ENCODE results near the gene SEC14L5.
A peak's percentile ranks its signal among the peaks of the same experiment; 100 is the strongest.
"Not testable (repeated sequence)": the region's sequence is repeated elsewhere in the genome, so short reads cannot be mapped to it uniquely, and the experiment has no call there.

Gene SEC14L5

DNA sequence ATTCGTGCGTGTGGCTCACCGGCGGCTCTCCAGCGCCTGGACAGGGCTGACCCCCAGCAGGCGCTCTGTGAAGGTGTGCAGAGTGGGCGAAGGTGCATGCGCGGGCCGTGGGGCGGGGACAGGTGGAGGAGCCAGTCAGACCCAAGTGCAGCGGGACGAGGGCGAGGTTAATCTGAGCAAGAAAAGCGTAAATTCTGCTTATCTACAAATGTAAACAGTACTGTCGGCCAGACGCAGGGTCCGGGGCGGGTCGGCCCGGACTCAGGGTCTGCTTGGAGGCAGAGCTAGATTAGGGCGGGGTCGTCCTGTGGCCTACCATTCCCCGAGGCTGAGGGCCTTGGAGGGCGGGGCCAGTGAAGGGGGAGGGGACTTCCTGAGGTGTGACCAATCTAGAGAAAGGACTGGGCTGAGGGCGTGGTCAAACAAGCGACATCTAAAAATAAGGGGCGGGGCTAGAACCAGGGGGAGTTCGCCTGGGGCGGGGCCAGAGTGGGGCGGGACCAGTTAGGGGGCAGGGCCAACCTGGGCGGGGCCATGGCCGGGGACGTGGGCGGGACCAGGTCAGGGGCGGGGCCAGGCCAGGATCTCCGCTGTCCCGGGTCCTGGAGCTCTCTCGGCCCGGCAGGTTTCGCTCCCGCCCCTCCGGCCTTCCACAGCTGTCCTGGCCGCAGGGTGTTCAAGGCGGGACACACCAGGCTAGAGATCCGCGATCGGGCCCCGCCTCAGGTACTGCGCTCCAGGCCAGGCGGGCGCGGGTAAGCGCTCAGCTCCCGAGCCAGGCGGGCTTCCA is at the start of gene SEC14L5:
SEC14L5 (plus strand) TSS at position 611 of the 790 bp plus-strand sequence. CDS start 994 bp downstream, outside the sequence.
- DNase-seq = peak; percentile 99

DNA sequence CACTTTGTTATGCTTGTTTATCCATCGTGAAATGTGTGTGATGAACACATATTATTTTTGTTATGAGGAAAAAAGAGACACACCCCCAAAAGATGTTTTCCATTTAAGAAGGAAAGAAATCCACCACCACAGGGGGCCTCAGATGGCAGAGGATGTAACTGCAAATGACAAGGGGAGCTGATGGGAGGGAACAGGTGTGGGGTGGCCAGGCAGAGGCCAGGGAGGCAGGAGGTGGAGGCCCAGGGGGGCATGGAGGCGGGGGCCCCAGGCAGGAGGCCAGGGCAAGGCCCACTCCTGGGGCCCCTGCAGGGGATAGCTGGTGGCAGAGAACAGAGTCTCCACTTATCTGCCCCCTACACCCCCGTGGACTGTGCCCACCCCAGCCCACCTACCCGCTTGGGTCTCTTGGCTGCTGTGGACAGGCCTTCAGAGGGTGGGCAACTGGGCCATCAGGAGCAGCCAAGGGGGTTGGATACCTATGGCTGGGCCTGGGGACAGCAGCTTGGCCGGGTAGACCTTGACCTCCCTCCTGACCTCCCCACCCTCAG is 49.2 kb upstream of the SEC14L5 start:
- DNase-seq = no peak

DNA sequence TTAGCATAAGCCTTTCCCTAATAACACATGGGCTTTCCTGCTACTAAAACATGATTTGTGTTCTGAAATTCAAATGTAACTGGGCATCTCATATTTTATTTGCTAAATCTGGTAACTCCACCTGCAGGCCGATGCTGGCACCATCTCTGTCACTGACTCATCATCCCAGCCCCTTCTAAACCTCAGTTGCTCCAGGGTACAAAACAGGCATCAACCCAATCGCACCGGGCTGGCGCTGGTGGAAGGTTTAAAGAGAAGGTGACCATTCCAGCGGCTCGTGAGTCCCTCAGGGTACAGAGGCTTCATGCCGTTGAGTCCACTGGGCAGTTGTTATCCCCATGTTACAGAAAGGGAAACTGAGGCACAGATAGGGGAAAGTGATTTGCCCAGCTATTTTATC is 48.3 kb upstream of the SEC14L5 start:
- no peak for DNase-seq

DNA sequence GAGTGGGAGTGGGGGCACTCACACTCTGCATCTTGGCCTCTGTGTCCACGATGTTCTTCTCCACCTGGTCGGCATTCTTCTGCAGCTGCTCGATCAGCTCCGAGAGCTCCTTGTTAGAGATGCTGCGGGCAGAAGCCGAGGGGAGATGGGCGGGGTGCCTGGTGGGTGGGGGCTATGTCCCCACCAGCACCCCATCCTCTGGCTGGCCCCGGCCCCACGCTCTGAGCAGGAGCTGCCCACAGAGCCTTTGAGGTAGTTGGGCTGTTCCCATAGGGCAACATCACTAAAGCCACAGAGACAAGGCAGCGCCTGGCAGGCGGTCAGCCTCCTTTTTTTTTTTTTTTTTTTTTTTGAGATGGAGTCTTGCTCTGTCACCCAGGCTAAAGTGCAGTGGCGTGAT is 47.3 kb upstream of the SEC14L5 start:
- no peak for DNase-seq

DNA sequence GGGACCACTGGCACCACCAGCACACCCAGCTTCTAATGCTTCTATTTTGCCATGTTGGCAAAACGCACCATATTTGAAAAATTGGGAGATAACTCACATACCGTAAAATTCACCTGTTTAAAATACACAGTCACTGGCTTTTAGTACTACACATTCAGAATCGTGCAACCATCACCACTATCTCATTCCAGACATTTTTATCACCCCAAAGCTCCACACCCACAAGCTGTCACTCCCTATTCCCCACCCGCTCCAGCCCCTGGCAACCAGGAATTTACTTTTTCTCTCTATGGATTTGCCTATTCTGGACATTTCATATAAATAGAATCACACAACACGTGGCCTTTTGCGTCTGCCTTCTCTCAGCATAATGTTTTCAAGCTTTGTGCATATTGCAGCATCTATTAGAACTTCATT is 46.2 kb upstream of the SEC14L5 start:
- no peak for DNase-seq

DNA sequence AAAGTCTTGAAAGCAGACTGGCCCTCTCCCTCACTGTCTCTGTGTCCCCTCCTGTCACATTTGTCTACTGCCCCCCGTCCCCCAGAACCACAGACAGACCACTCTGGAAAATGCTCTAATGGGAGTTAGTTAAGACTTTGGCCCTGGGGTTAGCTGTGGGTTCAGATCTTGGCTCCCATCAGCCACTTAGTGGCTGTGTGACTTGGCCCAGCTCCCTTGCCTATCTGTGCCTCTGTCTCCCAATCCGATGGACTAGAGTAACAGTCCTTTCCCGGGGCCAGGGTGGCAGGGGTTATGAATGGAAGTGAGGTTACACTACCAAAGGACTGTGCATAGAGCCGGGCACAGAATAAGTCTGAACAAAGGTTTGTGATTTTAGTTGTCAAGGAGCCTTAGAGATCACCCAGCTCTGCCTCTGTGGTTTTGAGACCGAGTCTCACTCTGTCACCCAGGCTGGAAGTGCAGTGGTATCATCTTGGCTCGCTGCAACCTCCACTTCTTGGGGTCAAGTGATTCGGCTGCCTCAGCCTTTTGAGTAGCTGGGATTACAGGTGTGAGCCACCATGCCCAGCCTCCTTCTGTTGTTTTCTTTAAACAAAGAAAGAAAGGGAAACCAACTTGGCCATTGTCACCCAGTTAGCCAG is 44.9 kb upstream of the SEC14L5 start:
- no peak for DNase-seq

DNA sequence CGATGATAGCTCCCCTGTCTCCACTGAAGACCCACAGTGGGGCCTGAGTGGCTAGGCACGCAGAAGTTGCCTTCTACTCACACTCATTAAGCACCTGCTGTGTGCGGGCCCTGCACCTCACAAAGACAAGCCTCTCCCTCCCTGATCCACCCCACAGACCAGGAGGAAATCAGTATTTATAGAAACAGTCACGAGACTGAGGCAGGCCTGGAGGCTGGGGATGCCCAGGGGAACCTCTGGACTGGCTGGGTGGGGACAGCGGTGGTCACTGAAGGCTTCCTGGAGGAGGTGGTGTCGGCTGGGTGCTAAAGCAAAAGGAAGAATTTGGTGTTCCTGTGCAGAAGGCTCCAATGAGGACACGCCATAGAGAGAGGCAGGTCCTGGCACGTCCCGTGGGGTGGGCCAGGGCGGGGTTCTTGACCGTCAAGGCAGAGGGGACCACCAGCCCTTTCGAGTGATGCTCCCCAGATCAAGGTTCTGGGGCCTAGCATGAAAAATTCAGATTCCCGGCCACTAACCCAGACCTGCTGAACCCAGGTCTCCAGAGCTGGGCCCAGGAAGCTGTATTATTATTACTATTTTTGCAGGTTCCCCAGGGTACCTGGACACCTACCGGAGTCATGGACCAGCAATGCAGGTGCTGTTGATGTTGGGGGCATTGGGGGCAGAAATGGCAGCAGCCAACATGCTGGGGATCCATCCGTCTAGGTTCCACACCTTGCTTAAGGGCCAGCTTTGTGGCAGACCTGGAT is 44.2 kb upstream of the SEC14L5 start:
- no peak for DNase-seq

DNA sequence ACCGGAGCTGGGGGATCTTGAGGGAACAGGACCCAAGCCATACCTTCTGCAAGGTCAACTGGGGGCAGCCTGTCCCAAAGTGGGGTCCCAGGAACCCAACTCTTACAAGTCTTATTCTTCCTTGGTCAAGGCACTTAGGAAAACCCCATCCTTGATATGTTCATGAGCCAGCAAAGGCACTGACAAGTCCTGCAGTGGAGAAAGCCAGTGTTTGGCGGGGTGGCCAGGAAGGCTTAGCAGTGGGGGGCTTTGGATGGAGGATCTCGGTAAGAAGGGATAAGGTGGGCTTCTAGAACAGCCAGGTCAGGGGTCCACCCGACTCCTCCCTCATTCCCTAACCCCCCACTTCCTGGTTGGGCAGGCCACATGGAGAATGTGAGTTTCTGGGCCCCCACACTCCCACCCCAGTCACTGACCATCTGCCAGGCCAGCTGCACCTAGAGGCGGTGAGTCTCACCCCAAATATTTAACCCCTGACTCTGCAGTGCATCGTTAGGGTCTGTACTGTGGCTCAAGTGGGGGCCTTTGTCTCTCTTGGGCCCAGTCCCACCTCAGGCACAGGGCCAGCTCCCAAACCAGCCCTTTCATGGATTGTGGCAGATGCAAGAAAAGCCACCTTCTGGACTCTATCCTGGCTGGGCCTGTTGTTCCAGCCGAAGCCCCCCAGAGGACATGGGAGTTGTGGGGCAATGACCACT is 43.5 kb upstream of the SEC14L5 start:
- DNase-seq = no peak

DNA sequence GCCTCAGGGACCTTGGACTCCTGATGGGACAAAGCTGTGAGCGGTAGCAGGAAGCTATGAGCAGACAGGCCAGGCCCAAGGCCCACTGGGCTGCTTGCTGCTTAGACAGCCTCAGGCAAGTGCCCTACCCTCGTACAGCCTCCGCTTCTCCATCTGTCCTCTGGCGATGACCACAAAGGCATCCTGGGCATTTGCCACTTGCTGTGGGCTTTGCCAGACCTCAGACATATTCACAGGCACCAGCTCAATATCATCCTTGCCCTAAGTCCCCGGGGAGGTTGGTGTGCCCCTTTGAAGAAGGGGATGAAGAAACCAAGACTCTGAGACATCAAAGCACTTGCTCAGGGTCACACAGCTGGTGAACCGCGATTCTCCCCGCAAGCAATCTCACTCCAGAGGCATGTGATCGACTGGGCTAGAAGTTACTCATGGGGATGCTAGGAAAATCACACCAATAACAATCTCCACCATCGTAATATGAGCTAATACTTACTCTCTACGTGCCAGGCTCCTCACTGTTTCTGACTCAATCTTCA is 42.8 kb upstream of the SEC14L5 start:
- DNase-seq = no peak

DNA sequence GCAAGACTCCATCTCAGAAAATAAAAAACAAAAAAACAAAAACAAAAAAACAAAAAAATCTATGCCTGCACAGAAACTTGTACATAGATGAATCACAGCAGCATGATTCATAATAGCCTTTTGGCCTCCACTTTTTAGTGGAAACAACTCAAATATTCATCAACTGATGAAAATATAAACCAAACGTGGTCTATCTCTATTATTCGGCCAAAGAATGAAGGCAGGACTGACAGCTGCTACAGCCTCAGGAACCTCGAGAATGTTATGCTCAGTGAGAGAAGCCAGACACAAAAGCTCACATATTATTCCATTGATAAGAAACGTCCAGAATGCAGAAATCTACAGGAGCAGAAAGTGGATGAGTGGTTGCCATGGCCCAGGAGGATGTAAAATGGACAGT is 41.0 kb upstream of the SEC14L5 start:
- DNase-seq = no peak

DNA sequence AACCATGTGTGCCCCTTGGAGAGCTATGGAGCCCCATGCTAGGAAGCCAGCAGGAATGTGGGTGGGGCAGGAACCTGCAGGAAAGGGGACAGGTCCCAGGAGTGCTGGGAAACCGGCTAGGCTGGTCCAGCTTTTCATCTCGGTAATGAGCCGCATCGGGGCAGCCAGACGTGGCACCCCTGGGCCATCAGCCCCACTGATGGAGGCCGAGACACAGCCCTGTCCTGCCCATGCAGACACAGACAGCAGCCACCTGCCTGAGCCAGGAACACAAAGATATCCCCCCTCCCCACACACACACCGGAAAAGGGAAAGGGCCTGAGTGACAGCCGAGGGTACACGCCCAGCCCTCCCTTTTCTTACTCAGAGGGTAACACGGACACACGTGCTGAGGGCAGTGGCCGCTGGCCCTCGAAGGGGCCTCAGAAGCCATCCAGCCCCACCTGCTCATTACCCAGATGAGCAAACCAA is 39.3 kb upstream of the SEC14L5 start:
- peak; percentile 49 for DNase-seq

DNA sequence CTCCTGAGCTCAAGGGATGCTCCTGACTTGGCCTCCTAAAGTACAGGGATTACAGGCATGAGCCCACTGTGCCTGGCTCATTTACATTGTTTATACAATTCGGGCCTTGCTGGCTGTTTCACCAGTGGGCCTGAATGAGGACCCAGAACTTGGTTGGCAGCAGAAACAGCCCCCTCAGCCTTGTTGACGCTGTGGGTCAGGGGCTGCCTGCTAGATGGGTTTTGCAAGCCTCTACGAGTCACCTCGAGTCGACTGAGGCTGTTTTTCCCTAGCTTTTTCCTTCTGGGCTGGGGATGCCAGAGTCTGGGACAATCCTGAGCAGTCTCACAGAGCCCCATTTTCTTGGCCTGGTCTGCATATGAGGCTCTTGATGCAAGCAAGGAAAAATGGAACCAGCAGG is 37.3 kb upstream of the SEC14L5 start:
- DNase-seq = no peak

DNA sequence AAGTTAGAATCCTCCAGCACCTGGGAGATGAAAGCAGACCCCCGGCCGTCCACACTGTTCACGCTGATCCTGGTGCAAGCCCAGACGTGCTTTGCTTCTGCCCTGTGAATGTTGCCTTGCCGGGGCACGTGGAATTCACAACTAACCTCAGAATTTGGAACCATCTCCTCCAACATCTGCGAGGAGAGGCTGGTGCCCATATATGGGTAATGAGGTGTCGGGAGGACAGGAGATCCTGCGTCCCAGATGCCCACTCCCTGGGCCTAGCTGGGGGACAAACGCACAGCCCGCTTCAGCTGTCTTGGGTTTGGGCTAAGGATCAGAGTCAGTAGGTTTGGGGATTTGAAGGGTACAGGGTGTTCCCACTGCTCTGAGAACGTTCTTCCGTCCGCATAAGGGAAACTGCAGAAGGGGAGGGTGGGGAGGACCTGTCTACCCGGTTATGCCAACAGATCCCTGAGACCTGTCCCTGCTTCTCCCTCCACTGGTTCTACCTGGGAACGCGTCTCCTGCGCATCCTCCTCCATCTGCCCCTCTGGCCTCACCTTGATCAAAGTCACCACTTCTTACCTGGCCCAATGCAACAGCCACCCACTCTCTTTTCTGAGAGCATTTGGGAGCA is 35.3 kb upstream of the SEC14L5 start:
- DNase-seq = no peak

DNA sequence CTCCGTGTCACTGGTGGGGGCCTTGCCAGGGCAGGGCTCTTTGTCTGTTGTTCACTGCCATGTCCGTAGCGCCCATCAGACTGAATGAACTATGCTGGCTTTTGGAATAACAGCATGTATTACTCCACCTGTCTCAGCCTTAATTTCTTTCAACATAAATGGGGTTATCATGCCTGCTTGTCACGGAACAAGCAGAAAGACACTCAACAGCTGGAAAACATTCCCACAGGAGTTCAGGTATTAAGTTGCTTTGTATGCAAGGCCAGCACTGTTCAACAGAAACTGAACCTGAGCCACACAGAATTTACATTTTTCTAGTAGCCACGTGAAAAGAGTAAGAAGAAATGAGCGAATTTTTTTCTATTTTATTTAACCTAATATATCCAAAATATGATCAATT is 34.3 kb upstream of the SEC14L5 start:
- DNase-seq = no peak

DNA sequence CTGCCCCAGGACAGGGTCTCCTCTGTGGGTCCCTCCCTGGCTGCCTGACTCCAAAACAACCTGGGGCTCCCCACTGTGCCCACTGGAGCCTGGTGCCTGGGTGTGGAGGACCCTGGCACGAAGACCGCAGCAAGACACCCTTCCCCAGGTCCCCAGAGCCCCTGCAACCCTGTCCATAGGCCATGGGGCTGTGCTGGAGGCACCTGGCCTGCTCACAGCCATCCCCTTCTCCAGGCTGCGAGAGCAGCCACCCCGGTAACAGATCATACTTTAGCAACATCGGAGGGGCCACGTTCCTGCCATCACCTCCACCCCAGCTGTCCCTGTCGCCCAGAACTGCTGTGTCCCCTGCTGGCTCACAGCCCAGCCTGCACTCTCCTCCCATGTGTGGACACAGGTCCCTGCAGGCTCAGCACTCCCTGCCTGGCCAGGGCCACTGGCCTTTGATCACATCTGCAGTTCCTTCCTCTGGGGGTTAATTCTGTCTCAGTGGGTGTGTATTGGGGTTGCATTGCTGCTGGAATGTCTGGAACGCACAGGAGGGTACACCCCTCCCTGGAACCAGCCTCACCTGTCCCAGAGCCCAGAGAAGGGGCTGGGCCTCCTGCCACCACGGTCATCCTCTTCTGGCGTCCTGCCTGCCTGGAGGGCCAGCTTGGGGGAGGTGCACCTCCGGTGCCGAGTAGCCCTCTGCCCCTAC is 33.4 kb upstream of the SEC14L5 start:
- DNase-seq = no peak

DNA sequence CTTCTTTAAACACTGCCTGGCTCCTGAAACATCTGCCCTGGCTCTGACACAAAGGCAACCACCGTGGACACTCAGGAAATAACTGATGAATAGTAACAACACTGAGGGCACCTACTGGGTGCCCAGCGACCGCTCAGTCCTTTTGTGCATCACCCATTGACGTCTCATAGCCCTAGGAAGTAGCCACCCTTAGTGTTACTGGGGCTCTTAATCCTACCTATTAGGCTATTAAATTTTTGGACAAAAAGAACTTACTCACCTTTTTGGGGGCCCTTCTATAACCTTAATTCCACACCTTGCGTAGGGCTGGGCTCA is 32.9 kb upstream of the SEC14L5 start:
- no peak for DNase-seq

DNA sequence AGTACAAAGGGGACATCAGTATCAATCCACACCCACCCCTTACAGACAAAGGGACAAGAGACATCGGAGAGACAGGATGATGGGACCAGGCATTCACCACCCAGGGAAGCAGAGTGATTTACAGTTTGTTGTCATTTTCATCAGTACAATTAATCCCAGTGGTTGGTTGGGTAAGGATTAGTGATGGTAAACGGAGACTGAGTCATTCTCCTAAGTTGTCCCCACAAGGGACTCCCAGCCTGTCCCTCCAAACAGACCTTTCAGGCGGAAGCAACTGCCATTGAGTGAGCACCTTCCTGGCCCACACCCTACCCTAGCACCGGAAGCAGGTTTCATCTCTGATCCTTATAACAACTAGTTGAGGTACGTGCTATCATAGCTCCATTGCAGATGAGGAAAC is 32.3 kb upstream of the SEC14L5 start:
- no peak for DNase-seq

DNA sequence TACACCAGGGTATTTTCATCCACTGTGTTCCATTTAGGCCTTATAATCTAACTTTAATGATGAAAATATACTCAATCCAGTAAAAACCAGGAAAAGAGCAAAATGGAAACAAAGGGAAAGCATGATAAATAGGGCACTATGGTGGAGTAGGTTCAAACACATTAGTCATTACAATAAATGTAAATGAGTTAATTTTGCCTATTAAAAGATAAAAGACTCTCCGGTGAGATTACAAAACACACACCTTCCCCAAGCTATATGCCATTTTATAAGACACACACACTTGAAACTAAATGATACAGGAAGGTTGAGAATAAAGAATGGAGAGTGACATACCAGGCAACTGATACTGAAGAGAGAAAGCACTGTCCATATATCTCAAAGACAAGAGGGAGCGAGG is 31.2 kb upstream of the SEC14L5 start:
- no peak for DNase-seq

DNA sequence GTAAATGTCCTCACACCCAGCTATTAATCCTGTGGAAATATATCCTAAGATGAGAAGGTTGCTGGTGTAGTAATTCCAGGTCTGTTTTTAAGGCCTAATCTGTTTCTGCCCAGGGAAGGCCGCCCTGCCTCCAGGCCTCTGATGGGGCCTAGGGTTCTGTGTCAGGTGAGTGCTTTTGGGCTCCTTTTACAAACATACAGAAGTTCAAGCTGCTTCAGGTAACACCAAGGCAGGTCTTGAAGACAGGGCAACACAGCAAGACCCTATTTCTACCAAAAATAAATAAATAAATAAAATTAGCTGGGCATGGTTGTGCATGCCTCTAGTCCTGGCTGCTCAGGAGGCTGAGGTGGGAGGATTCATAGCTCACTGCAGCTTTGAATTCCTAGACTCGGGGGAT is 30.5 kb upstream of the SEC14L5 start:
- DNase-seq = no peak

DNA sequence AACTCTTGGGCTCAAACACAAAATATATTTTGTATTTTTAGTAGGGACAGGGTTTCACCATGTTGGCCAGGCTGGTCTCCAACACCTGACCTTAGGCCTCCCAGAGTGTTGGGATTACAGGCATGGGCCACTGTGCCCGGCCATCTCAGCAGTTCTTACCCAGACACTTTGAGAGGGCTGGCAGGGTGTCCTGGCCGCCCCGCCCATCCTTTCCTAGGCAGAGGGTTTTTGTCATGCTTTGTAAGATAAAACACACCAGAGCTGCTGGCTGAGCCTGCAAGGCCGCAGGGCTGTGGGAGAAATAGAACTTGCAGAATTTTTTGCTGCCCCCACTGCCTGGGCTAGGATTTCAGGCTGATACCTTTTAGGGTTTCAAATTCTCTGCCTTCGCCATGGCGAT is 29.9 kb upstream of the SEC14L5 start:
- no peak for DNase-seq

DNA sequence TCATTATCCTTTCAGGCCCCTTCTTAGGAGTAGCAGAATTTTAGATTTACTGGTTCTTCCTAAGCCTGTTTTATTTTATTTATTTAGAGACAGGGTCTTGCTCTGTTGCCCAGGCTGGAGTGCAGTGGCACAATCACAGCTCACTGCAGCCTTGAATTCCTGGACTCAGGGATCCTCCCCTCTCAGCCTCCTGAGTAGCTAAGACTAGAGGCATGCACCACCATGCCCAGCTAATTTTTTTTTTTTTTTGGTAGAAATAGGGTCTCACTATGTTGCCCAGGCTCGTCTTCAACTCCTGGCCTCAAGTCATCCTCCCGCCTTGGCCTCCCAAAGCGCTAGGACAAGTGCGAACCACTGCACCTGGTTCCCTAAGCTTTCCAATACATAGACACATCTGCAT is 28.5 kb upstream of the SEC14L5 start:
- DNase-seq = not testable (repeated sequence)

DNA sequence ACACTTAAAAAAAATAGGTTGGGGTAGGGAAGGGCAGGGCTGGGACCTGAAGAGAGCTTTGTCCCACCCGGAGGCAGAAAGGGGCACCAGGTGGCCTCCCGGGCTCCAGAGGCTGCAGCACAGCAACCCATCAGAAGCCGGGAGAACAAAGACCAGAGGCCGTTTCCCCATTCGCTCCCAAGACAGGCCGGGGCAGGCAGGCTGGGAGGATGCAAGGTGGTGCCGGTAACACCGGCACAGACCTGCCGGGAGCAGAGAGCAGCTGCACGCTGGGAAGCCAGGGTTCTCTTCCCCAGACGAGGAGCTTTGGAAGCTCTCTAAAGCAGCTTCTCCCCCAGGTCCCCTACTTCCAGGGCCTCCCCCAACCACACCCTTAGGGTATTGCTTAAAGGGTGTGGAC is 26.7 kb upstream of the SEC14L5 start:
- DNase-seq = no peak
